Limb (tissue), 2 donors: ENCODE data around the gene FAM81B.
"Not testable (repeated sequence)": the region's sequence is repeated elsewhere in the genome, so short reads cannot be mapped to it uniquely, and the experiment has no call there.

Source experiments
- DNase-seq, 2 donors: peaks; one replicate each; pipeline ENCODE4 v3.0.0-alpha.2; 2016; ENCODE audit errors: extremely low spot score in 2 of 2

The FAM81B gene, protein sequence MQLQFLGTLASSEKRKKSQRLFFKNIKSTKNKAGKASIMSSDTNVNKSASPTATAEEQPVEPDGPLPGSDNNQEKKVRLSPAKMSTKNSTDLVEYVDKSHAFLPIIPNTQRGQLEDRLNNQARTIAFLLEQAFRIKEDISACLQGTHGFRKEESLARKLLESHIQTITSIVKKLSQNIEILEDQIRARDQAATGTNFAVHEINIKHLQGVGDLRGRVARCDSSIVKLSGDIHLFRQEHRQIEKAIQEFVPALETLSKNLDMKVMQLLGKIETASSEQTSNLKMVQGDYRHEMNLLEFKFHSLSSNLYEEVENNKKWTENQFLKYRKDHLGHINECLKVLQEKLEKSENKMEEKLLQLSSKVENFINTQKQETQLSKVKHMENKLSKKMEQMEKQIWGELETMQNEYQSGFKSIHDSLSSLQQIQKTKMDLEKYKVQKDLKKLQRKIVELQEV

GRCh38 chr5:95390812-95391492, at the start of gene FAM81B:
Gene FAM81B, plus strand, starts transcription at chr5:95391366. Its CDS starts 24 bp downstream, at chr5:95391390.
- no peak for DNase-seq

GRCh38 chr5:95341444-95341843, 49.7 kb upstream of the FAM81B start:
- DNase-seq = not testable (repeated sequence)

DNA sequence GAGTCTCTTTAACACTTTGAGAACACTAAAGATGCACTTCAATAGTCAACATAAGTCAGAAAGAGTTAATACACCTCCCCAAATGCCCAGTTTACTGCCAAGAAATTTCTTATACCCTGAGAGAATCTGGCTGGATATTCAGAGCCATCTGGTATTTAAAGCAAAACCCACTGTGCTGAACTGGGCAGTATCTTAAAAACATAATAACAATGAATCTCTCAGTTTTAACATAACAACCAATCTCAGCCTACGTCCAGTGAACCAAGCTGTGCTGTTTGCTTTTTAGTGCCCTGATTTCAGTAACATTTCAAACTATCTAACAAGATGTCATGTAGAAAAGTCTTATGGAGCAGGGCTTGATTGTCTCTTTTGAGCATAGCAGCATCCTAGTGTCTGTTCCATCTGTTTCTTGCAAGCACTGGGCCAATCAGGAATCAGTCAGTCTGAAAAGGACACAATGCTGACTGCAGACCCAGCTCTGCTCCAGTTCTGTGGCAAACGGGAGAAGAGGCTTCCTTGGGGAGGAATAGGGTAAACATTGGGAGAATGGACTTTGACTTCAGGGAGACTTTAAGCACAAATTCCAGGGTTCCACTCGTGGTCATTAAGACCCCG, 43.6 kb upstream of the FAM81B start:
- DNase-seq = no peak

GRCh38 chr5:95350631-95351030, 40.5 kb upstream of the FAM81B start:
- DNase-seq = no peak

- DNase-seq = no peak
Observed at GRCh38 chr5:95352691-95353090, 38.5 kb upstream of the FAM81B start.

DNA sequence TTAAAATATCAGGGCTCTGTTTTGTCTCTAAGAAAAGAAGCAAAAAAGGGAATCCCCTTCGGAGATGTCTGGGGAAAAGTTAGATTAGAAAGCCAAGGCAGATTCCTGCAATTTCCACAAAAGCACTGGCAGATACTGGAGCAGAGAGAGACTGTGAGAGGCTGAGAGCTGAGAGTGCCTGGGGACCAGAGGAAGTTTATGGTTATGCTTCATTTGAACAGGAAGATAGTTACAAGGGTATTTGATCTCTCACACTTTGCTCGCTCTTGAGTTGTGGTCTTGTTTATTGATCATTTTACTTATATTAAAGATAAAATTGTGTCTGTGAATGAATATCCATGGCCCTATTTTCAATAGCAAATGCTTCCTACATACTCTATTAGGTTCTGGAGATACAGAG, 32.8 kb upstream of the FAM81B start:
- no peak for DNase-seq

- DNase-seq = no peak
Observed at GRCh38 chr5:95358848-95359247, 32.3 kb upstream of the FAM81B start.

- DNase-seq = not testable (repeated sequence)
Observed at GRCh38 chr5:95360667-95361066, 30.5 kb upstream of the FAM81B start.

DNA sequence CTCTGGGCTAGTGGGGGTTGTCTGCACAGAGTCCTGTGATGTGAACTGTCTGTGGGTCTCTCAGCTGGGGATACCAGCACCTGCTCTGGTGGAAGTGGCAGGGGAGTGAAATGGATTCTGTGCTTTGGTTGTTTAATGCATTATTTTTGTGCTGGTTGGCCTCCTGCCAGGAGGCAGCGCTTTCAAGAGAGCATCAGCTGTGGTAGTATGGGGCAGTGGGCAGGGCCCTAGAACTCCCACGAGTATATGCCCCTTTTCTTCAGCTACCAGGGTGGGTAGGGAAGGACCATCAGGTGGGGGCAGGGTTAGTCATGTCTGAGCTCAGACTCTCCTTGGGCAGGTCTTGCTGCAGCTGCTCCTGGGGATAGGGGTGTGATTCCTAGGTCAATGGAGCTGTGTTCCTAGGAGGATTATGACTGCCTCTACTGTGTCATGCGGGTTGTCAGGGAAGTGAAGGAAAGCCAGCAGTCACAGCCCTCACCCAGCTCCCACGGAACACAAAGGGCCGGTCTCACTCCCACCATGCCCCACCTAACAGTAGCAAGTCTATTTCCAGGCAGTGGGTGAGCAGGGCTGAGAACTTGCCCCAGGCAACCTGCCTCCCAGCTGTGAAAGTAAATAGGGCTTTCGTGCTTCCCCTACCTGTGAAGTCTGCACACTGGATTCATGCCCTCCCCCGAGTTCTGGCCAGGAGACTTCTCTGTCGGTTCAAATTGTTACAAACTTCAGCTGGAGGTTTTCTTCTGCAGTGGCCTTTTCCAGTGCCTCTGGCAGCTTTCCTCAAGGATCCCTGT, 25.7 kb upstream of the FAM81B start:
- DNase-seq = no peak

DNA sequence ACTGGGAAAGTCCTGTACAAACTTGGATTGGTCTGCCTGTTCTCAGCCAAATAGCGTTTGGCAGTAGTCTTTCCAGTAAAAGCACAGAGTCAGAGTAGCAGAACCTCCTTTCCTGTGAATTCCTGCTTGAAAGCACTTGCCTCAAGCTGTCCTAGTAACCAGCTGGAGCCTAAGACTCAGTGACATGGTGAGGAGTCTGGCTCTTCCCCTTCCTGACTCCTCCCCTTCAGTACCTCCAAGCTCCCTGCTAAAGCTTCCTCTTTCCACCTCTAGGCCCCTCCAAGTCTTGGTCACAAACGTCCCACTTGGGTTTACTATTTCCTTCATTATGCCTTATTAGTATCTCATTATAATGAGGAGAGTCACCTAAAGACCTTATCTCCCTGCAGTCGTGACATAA, 21.4 kb upstream of the FAM81B start:
- DNase-seq = no peak

DNA sequence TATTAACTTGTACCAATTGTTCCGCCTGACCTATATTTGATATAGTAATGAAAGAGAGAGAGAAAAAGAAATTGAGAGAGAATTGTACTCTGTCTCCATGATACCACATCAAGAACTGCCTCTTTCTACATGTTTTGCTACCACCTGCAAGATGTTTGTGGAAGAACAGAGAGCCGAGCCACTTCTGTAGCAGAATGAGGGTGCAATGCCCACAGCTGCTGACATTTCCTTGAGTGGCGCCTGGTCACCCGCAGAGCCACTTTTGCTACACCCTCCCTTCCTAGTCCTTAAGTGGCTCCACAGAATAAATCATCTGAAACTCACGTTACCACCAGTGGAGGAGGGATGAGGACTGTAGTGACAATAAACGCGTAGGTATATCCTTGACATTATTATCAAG, 17.1 kb upstream of the FAM81B start:
- no peak for DNase-seq

DNA sequence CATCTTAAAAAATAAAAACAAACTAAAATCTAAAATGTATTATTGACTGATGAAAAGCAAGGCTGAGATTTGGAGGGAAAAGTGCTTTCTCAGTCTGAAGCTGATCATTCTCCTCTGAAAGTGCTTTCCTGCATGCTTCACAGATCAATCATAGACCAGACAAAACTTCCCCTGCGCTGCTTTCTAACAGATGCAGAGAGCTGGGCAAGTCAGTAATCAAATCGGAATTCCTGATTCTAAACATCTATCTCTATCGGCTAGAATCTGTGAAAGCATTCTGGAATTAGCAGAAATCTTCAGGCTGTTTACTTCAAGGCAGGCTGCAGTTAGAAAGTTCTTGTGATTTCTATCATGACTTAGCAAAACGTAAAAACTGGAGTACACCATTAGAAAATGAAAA, 15.6 kb upstream of the FAM81B start:
- no peak for DNase-seq

GRCh38 chr5:95379133-95379532, 12.0 kb upstream of the FAM81B start:
- DNase-seq = no peak

- DNase-seq = no peak
Observed at GRCh38 chr5:95380103-95380628, 11.0 kb upstream of the FAM81B start.

GRCh38 chr5:95382801-95383200, 8.4 kb upstream of the FAM81B start:
- DNase-seq = no peak

- DNase-seq = no peak
Observed at GRCh38 chr5:95384485-95385213, 6.5 kb upstream of the FAM81B start.

DNA sequence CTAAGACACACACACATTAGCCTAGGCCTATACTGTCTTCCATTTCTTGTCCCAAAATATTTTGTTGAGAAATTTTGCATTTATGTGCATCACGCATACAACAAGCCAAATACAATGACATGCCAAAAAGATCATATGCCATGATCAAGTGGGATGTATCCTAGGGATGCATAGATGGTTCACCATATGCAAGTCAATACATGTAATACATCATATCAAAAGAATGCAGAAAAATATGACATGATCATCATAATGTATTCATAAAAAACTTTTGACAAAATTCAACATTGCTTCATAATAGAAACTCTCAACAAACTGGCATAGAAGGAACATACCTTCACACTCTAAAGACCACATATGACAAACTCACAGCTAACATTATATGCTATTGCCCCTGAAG, 5.8 kb upstream of the FAM81B start:
- no peak for DNase-seq

DNA sequence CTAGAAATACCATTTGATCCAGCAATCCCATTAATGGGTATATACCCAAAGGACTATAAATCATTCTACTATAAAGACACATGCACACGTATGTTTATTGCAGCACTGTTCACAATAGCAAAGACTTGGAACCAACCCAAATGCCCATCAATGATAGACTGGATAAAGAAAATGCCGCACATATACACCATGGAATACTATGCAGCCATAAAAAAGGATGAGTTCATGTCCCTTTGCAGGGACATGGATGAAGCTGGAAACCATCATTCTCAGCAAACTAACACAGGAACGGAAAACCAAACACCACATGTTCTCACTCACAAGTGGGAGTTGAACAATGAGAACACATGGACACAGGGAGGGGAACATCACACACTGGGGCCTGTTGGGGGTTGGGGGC, 799 bp downstream of the FAM81B start:
- not testable (repeated sequence) for DNase-seq

DNA sequence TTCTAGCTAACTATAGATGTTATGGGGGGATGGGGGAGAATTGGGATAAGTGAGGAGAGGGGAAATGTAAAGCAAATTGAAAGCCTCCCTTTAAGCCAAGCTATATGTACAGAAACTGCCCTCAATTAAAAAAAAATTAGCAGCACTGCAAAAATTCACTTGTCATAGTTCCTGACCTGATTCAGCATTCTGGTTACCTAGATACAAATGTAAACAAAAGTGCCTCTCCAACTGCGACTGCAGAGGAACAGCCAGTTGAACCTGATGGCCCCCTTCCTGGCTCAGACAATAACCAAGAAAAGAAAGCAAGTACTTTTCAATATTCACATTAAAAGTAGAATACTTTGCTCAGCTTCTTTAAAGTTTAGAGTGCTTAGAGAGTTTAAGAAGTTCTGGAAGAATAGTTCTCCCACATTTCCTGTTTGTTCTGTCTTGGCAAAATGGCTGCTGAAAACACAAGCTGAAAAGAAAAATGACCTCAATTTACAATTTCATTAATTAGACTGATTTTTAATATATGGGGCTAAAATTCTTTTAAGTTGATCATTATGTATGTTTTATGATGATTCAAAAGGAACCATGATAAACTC, 1.5 kb downstream of the FAM81B start:
- peak in 1 of 2 donors; percentile 43 for DNase-seq

GRCh38 chr5:95393279-95393678, 2.1 kb downstream of the FAM81B start:
- no peak for DNase-seq
